Right lobe of liver (tissue), 6 donors: ENCODE data around the gene PPM1A. TPM values are rescaled to one million over a fixed set of nuclear protein-coding genes. Genes with fewer than 3 reads are reported as not detected.
A peak's percentile ranks its signal among the peaks of the same experiment; 100 is the strongest.

Source experiments
- ATAC-seq, 4 donors: fragments of 200-7000 bp; cut with Tn5 transposase; one replicate each; pipeline ENCODE4 v1.9.1; 2020; ENCODE audit warnings: mild to moderate bottlenecking in 4 of 4, moderate library complexity in 4 of 4
- DNase-seq, 3 donors: peaks; one replicate each; pipeline ENCODE4 v3.0.0-alpha.2; 2020
- H3K27ac ChIP-seq, 3 donors: fragments of 200-600 bp; one replicate each; pipeline ENCODE4 v1.8.0; 2022
- H3K27me3 ChIP-seq, 2 donors: fragments of 200-600 bp; one replicate each; pipeline ENCODE4 v1.8.0; 2022
- H3K36me3 ChIP-seq, 4 donors: fragments of 200-600 bp; sonication (generic) in 1 of 4; one replicate each; pipeline versions ENCODE4 v1.5.1 to v1.8.0; 2017 to 2022; ENCODE audit warnings: control low read depth in 1 of 4
- H3K4me1 ChIP-seq, 4 donors: fragments of 200-600 bp; sonication (generic) in 1 of 4; one replicate each; pipeline versions ENCODE4 v1.5.1 to v1.8.0; 2017 to 2022; ENCODE audit warnings: control low read depth in 1 of 4
- H3K4me3 ChIP-seq, 3 donors: fragments of 200-600 bp; one replicate each; pipeline ENCODE4 v1.8.0; 2022
- H3K9me3 ChIP-seq, 4 donors: fragments of 200-600 bp; sonication (generic) in 1 of 4; one replicate each; pipeline versions ENCODE4 v1.5.1 to v1.8.0; 2017 to 2022; ENCODE audit warnings: control low read depth in 1 of 4
- POLR2A ChIP-seq: fragments of 450-650 bp; IDR thresholded peaks from one replicate; pipeline ENCODE4 v1.6.1; 2017; ENCODE audit warnings: antibody characterized with exemption, mild to moderate bottlenecking
- WGBS: methylation state at CpG from one replicate; pipeline ENCODE4 v1.1.6; 2018; ENCODE audit warnings: low coverage, low lambda C conversion rate; ENCODE audit not compliant: insufficient coverage; ENCODE audit errors: missing lambda C conversion rate; 5-methylcytosine and 5-hydroxymethylcytosine counted together
- intact Hi-C, 2 donors: fragments of 100-400 bp; cut with DNase I; formaldehyde crosslinking; loops; one replicate each; pipeline versions ENCODE4 v1.11.2 to v1.14.1; 2022
- total RNA-seq, 6 experiments: library from RNA; depleted of rRNA in 2 of 6; stranded (reverse); fragments of >200 nt in 2 of 6; fragmentation: NEBNext Ultra II Directional in 3 of 6; extraction: Animal tissue kit (Norgen Biotek cat#: 25700) in 3 of 6; gene quantifications; one replicate each; pipeline versions ENCODE4 v1.1.0 to v1.2.4, GENCODE V29; 2016 to 2023
- TF ChIP-seq, protein P1 (sequence below), 4 donors: fragments of 200-600 bp in 3 of 4; fragments of 450-650 bp in 1 of 4; IDR thresholded peaks; one replicate each; pipeline versions ENCODE4 v1.5.1 to v1.8.0; 2016 to 2022; ENCODE audit warnings: antibody characterized with exemption in 4 of 4, mild to moderate bottlenecking in 2 of 4
- donor health status: DM: no; HTN: yes; CAD: no.
- donor health status: DM: no; HTN: no; CAD: no.
- donor health status: DM: no; HTN: no; CAD: no.
- donor health status: DM: no; HTN: yes; CAD: no.
- donor health status: DM: no; HTN: yes; CAD: no.

PPM1A gene
- total RNA-seq, 6 experiments from 2014 or later: 32.6 to 54.7 (median 39.4) TPM

DNA sequence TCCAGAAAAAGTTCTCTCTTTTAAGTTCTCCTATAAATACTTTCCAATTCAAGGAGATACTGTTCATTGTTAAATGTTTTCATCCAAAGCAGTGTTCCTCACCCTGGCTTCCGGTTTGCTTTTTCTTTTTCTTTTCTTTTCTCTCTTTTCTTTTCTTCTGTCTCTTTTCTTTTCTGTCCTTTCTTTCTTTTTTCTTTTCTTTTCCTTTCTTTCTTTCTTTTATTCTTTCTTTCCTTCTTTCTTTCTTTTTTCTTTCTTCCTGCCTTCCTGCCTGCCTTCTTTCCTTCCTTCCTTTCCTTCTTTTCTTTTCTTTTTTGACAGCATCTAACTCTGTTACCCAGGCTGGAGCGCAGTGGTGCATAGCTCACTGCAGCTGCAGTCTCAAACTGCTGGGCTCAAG lies 75.8 kb downstream of the PPM1A start:
- no peaks in the 10 kb centered on the region for H3K36me3 ChIP-seq
- H3K9me3 ChIP-seq: no peaks in the 10 kb centered on the region
- TF ChIP-seq POLR2A: no peak
- TF ChIP-seq, protein P1, sequence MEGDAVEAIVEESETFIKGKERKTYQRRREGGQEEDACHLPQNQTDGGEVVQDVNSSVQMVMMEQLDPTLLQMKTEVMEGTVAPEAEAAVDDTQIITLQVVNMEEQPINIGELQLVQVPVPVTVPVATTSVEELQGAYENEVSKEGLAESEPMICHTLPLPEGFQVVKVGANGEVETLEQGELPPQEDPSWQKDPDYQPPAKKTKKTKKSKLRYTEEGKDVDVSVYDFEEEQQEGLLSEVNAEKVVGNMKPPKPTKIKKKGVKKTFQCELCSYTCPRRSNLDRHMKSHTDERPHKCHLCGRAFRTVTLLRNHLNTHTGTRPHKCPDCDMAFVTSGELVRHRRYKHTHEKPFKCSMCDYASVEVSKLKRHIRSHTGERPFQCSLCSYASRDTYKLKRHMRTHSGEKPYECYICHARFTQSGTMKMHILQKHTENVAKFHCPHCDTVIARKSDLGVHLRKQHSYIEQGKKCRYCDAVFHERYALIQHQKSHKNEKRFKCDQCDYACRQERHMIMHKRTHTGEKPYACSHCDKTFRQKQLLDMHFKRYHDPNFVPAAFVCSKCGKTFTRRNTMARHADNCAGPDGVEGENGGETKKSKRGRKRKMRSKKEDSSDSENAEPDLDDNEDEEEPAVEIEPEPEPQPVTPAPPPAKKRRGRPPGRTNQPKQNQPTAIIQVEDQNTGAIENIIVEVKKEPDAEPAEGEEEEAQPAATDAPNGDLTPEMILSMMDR (IDR thresholded peaks at IDR 0.05): no peak
- intact Hi-C loops: no loop called here
- H3K27ac ChIP-seq: no peak overlapping the region
- DNase-seq (no peak), ATAC-seq (no peak)
- 89% methylated on average over 2 of the region's 2 CpGs for WGBS
- no peak overlapping the region for H3K4me3 ChIP-seq
- H3K27me3 ChIP-seq: peaks cover 0 to 6% of the 10 kb centered on the region in 2 donors
- H3K4me1 ChIP-seq: peaks cover 0 to 5% (median 0%) of the 10 kb centered on the region in 4 donors

DNA sequence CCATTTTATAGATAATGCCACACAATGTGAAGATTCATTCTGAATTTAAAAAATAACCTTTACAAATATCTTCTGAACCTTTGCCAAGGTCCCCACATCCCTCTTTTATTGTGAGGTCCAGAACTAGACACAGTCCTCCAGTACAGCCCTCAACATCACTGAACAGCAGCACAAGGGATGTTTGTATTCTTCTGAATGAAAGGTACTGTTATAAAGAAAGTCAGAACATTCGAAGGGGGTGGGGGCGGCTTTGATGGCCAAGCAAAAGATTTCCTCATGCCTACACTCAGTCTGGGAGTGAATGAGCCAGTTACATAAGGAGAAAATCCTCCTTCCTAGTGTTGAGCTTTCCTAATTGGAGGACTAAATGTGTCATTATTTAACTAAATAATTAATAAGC lies 77.3 kb downstream of the PPM1A start:
- no peak for TF ChIP-seq POLR2A
- TF ChIP-seq, protein P1 (IDR thresholded peaks at IDR 0.05): no peak
- ATAC-seq: no peak
- Histone ChIP-seq H3K9me3 (no peaks in the 10 kb centered on the region), H3K36me3 (no peaks in the 10 kb centered on the region), H3K27me3 (peaks cover 0 to 6% of the 10 kb centered on the region in 2 donors), H3K27ac (no peak overlapping the region), H3K4me3 (no peak overlapping the region), H3K4me1 (peaks cover 0 to 5% (median 0%) of the 10 kb centered on the region in 4 donors)
- no peak for DNase-seq
- intact Hi-C loops: no loop called here
- 88% methylated on average over 2 of the region's 2 CpGs for WGBS

DNA sequence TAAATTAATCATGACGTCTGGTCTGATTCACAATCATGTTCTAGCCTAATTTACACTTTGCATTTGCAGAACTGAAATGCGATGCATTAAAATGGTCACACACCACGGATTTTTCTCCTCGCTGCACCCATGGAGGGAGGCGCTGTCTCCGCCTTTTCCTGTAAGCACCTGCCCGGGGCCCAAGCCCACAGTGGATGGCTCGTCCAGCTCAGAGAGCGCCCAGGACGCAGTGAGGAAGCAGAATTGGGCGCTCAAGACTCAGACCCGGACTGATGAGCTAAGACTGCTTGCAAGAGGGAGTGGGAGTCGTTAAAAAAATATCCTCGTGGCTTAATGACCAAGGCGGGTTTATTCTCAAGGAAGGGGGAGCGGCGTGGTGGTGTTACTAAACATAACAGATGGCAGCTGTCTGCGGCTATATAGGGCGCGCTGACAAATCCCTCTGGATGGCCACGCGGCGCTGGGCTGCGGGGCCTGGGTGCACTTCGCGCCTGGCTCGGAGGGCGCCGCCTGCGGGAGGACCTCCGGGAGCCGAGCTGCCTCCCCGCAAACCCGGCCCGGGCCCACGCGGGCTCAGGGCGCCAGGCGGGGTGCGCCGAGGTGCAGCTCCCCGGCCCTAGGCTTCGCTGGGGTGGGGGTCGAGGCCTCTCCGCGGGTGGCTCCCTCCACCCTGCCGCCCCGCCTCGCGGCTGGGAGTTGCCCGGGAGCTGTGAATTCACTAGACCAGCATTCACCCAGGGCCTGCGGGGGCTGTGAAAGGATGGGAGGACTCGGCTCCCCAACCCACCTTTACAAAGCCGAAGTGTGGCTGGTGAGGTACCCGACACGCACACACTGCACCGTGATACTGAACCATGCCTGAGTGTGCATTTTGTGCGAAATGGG lies 78.7 kb downstream of the PPM1A start:
- Histone ChIP-seq H3K4me3 (peak overlapping the region; percentile 14 to 39 (median 15)), H3K9me3 (no peaks in the 10 kb centered on the region), H3K4me1 (peaks cover 0 to 5% (median 0%) of the 10 kb centered on the region in 4 donors), H3K27me3 (peaks cover 0 to 6% of the 10 kb centered on the region in 2 donors), H3K36me3 (no peaks in the 10 kb centered on the region), H3K27ac (no peak overlapping the region)
- 21% methylated on average over 30 of the region's 58 CpGs for WGBS
- ATAC-seq (peak; percentile 12 to 60 (median 36)), DNase-seq (peak in 1 of 3 donors; percentile 34)
- TF ChIP-seq, protein P1 (IDR thresholded peaks at IDR 0.05): peak in 1 of 4 donors; percentile 17
- no peak for TF ChIP-seq POLR2A
- intact Hi-C loops: no loop called here

DNA sequence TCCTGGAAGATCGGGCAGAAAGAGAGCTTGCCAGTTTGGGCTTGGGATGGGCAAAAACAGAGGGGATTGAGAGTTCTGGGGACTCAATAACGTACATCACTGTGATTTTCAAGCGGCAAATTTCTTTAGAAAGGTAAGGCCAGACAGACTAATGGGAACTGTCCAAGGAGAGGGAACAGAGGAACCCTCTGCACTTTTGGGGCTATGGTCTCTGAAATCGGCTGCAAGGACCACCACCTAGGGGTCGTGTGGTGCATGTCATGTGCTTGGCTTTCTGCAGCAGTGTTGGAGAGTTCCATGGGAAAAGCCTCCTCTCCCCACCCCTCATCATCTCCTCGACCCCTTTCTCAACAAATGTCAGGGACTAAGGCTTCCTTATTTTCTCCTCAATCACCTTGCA lies 79.6 kb downstream of the PPM1A start:
- TF ChIP-seq POLR2A: no peak
- TF ChIP-seq, protein P1 (IDR thresholded peaks at IDR 0.05): no peak
- no peak for ATAC-seq
- H3K9me3 ChIP-seq: no peaks in the 10 kb centered on the region
- peaks cover 0 to 6% of the 10 kb centered on the region in 2 donors for H3K27me3 ChIP-seq
- no peak for DNase-seq
- WGBS: 38% methylated on average over 3 of the region's 6 CpGs
- no peaks in the 10 kb centered on the region for H3K36me3 ChIP-seq
- intact Hi-C loops: no loop called here
- no peak overlapping the region for H3K4me3 ChIP-seq
- H3K4me1 ChIP-seq: peaks cover 0 to 5% (median 0%) of the 10 kb centered on the region in 4 donors
- H3K27ac ChIP-seq: no peak overlapping the region
